Upper lobe of right lung (tissue), 1 donor: ENCODE measurements around the gene UPF2. TPM values are rescaled to one million over a fixed set of nuclear protein-coding genes. Genes with fewer than 3 reads are reported as not detected.

Source experiments
- ATAC-seq: fragments of 200-7000 bp; cut with Tn5 transposase; one replicate; pipeline ENCODE4 v1.9.1; 2020; ENCODE audit warnings: mild to moderate bottlenecking, moderate library complexity
- DNase-seq: peaks from one replicate; pipeline ENCODE4 v3.0.0-alpha.2; 2020
- H3K27ac ChIP-seq: fragments of 200-600 bp; one replicate; pipeline ENCODE4 v1.8.0; 2022
- H3K27me3 ChIP-seq: fragments of 200-600 bp; one replicate; pipeline ENCODE4 v1.8.0; 2022; ENCODE audit warnings: mild to moderate bottlenecking
- H3K36me3 ChIP-seq: fragments of 200-600 bp; one replicate; pipeline ENCODE4 v1.8.0; 2022
- H3K4me1 ChIP-seq: fragments of 200-600 bp; one replicate; pipeline ENCODE4 v1.8.0; 2022
- H3K4me3 ChIP-seq: fragments of 200-600 bp; one replicate; pipeline ENCODE4 v1.8.0; 2022; ENCODE audit warnings: mild to moderate bottlenecking
- H3K9me3 ChIP-seq: fragments of 200-600 bp; one replicate; pipeline ENCODE4 v1.8.0; 2022
- intact Hi-C: fragments of 100-400 bp; cut with DNase I; formaldehyde crosslinking; loops from one replicate; pipeline ENCODE4 v1.11.0; 2022
- long read RNA-seq: library from polyadenylated mRNA; unstranded; transcript quantifications from one replicate; pipeline ENCODE4 v2.0.0, GENCODE V29; 2021
- total RNA-seq: library from RNA; stranded (reverse); fragmentation: NEBNext Ultra II Directional; extraction: Animal tissue kit (Norgen Biotek cat#: 25700); gene quantifications from one replicate; pipeline ENCODE4 v1.2.1, GENCODE V29; 2021
- TF ChIP-seq, protein P1 (sequence below): fragments of 200-600 bp; IDR thresholded peaks from one replicate; pipeline ENCODE4 v1.8.0; 2022; ENCODE audit warnings: antibody characterized with exemption
- donor health status: DM: no; HTN: yes; CAD: no; lungs with severe emphysema.

UPF2 gene, protein sequence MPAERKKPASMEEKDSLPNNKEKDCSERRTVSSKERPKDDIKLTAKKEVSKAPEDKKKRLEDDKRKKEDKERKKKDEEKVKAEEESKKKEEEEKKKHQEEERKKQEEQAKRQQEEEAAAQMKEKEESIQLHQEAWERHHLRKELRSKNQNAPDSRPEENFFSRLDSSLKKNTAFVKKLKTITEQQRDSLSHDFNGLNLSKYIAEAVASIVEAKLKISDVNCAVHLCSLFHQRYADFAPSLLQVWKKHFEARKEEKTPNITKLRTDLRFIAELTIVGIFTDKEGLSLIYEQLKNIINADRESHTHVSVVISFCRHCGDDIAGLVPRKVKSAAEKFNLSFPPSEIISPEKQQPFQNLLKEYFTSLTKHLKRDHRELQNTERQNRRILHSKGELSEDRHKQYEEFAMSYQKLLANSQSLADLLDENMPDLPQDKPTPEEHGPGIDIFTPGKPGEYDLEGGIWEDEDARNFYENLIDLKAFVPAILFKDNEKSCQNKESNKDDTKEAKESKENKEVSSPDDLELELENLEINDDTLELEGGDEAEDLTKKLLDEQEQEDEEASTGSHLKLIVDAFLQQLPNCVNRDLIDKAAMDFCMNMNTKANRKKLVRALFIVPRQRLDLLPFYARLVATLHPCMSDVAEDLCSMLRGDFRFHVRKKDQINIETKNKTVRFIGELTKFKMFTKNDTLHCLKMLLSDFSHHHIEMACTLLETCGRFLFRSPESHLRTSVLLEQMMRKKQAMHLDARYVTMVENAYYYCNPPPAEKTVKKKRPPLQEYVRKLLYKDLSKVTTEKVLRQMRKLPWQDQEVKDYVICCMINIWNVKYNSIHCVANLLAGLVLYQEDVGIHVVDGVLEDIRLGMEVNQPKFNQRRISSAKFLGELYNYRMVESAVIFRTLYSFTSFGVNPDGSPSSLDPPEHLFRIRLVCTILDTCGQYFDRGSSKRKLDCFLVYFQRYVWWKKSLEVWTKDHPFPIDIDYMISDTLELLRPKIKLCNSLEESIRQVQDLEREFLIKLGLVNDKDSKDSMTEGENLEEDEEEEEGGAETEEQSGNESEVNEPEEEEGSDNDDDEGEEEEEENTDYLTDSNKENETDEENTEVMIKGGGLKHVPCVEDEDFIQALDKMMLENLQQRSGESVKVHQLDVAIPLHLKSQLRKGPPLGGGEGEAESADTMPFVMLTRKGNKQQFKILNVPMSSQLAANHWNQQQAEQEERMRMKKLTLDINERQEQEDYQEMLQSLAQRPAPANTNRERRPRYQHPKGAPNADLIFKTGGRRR
- total RNA-seq: 20.1 TPM
- long read RNA-seq, full-length matches to known transcripts: 11 of 26 reads
- long read RNA-seq, partial matches to known transcripts: 9 of 26 reads
- long read RNA-seq, other reads (novel, unspliced or antisense): 6 of 26 reads

DNA sequence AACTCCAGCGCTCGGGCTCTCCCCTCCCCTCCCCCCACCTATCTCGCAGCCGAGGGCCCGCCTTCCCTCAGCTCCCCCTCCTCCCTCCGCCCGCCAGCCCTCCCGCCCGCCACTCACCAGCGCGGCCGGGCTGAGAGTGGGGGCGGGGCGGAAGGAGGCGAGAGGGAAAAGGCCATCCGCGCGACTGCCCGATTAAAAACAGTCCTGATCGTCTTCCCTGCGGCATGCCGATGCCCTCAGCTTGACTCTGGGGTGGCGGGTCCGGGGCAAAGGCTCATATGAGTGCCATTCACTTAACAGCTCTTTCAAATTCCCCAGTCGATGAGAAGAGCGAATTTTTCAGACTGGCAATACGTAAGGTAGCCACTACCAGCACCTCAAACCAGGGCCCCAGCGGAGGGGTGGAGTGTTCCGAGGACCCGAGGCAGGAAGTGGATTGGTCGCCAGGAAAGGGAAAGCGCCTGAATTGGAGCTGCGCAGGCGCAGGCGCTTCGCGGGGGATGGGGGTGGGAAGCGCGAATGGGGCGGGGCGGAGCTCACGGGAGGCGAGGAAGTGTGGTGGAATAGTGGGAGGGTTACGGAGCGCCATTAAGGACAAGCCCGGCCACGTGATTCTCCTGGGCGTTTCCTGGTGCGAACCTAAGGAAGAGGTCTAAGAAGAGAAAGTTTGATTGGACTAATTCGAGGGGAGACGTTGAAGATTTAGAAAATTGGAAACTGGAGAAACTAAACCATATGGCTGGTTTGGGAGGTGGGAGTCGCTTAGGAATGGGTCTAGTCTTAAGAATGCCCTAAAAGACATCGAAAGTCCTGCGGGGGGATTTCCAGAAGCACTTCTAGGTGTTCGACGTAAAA is at the start of gene UPF2:
TSS of gene UPF2 (minus strand) at position 13 of the 855 bp plus-strand sequence. CDS start 7,386 bp downstream, outside the sequence.
- intact Hi-C loops: no loop called here
- DNase-seq (peak; percentile 99), ATAC-seq (peak; percentile 96)
- Histone ChIP-seq H3K27ac (peak within 1 kb of the TSS; percentile 100), H3K9me3 (no peaks in the 10 kb centered on the region), H3K36me3 (no peaks in the 10 kb centered on the region), H3K4me3 (peak within 1 kb of the TSS; percentile 99), H3K27me3 (no peaks in the 10 kb centered on the region), H3K4me1 (peaks cover 5% of the 10 kb centered on the region)
- TF ChIP-seq, protein P1, sequence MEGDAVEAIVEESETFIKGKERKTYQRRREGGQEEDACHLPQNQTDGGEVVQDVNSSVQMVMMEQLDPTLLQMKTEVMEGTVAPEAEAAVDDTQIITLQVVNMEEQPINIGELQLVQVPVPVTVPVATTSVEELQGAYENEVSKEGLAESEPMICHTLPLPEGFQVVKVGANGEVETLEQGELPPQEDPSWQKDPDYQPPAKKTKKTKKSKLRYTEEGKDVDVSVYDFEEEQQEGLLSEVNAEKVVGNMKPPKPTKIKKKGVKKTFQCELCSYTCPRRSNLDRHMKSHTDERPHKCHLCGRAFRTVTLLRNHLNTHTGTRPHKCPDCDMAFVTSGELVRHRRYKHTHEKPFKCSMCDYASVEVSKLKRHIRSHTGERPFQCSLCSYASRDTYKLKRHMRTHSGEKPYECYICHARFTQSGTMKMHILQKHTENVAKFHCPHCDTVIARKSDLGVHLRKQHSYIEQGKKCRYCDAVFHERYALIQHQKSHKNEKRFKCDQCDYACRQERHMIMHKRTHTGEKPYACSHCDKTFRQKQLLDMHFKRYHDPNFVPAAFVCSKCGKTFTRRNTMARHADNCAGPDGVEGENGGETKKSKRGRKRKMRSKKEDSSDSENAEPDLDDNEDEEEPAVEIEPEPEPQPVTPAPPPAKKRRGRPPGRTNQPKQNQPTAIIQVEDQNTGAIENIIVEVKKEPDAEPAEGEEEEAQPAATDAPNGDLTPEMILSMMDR: no peak

DNA sequence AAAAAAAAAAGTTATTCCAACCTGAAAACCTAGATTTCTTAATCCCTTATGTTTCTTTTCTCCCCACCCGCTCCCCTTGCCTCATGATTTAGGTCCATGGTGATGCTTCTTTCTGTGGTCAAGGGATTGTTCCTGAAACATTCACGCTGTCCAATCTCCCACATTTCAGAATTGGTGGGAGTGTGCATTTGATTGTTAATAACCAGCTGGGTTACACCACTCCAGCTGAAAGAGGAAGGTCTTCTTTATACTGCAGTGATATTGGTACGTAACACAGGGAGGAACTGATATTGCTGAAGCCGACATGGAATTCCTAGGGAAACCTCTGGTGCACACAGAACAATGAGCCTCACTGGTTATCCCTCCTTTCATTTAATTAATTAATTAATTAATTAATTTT is 48.8 kb upstream of the UPF2 start:
- Histone ChIP-seq H3K9me3 (no peaks in the 10 kb centered on the region), H3K27me3 (no peaks in the 10 kb centered on the region), H3K27ac (no peak overlapping the region), H3K36me3 (peaks cover 67% of the 10 kb centered on the region), H3K4me1 (no peaks in the 10 kb centered on the region), H3K4me3 (no peak overlapping the region)
- DNase-seq: no peak
- peak; percentile 70 for ATAC-seq
- TF ChIP-seq, protein P1: no peak
- intact Hi-C loops: no loop called here

DNA sequence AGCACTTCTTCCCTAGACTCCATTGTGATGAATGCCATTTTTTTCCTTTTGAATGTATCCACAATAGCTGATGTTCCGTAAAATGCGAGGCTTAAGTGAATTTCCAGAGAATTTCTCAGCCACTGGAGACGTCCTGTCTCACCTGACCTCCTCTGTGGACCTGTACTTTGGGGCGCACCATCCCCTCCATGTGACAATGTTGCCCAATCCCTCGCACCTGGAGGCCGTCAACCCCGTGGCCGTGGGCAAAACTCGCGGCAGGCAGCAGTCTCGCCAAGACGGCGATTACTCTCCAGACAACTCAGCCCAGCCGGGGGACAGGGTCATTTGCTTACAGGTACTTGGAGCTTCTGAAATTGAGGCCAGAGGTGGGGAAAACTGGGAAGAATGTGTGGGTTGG is 46.3 kb upstream of the UPF2 start:
- H3K27ac ChIP-seq: no peak overlapping the region
- no peak overlapping the region for H3K4me3 ChIP-seq
- peaks cover 76% of the 10 kb centered on the region for H3K36me3 ChIP-seq
- DNase-seq (peak; percentile 46), ATAC-seq (no peak)
- no peaks in the 10 kb centered on the region for H3K27me3 ChIP-seq
- no peaks in the 10 kb centered on the region for H3K9me3 ChIP-seq
- TF ChIP-seq, protein P1: no peak
- no peaks in the 10 kb centered on the region for H3K4me1 ChIP-seq
- intact Hi-C loops: no loop called here

DNA sequence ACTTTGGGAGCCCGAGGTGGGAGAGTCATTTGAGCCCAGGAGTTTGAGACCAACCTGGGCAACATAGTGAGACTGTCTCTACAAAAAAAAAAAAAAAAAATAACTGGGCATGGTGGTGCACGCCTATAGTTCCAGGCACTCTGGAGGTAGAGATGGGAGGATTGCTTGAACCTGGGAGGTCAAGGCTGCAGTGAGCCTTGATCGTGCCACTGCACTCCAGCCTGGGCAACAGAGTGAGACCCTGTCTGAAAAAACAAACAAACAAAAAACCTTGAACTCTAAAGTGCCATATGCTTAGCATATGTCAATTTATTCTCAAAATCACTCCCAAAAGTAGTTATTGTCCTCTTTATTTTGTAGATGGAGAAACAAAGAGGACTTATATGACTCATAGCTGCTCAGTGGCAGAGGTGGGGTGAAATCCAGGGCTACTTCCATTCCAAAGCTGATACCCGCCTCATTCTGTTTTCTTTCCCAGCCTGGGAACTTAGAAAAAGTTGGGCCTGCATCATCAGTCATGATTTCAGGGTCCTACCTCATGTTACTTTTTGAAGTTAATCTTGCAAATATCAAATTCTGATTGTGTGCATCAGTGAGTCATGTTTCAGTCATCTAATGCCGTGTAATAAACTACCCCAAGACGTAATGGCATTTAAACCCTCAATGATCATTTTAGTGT is 39.4 kb upstream of the UPF2 start:
- H3K36me3 ChIP-seq: peaks cover 31% of the 10 kb centered on the region

More for the DNA sequence above, 39.4 kb upstream of the UPF2 start:
- ATAC-seq: no peak
- no peak overlapping the region for H3K4me3 ChIP-seq
- H3K4me1 ChIP-seq: no peaks in the 10 kb centered on the region
- intact Hi-C loops: no loop called here
- H3K27ac ChIP-seq: no peak overlapping the region
- no peaks in the 10 kb centered on the region for H3K27me3 ChIP-seq
- DNase-seq: no peak
- TF ChIP-seq, protein P1: no peak
- no peaks in the 10 kb centered on the region for H3K9me3 ChIP-seq
